ENCODE data around the gene GALT. TPM values are rescaled to one million over a fixed set of nuclear protein-coding genes. Genes with fewer than 3 reads are reported as not detected.

GALT gene
- total and polyA plus RNA-seq, 2 donors (not counting 1 experiment from before 2014, with no cell fraction given): 111 to 167 TPM

DNA sequence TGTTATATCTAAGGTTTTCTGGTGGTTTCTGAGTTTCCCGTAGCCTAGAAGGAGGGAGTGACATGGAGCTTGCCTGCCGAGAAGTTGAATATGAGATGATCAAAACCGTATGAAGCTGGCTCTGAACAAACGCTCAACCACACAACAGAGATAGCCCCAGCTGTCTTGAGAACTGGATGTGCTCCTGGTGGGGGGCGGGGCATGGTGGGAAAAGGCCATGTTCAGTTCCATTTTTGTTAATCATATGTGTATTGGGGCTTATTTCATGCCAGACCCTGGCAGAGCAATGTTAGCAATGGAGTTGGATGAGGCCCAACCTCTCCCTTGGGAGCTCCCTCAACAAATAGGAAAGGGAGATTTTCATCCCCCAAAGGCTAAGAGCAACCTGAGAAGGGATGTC lies 39.8 kb downstream of the GALT start:
- Mint-ChIP-seq H3K9me3 (ENCODE audit: insufficient read depth) (no peaks in the 10 kb centered on the region), H3K4me3 (no peak overlapping the region), H3K4me1 (peaks cover 3% of the 10 kb centered on the region), H3K27me3 (peaks cover 8% of the 10 kb centered on the region), H3K27ac (no peak overlapping the region)
- Histone ChIP-seq H3K27me3 (replicated peaks in 1 of 4; ENCODE audit: control extremely low read depth in 1 of 4, control insufficient read depth in 3 of 4, insufficient read depth in 4 of 4, low read length in 3 of 4) (peaks cover 0 to 4% (median 0%) of the 10 kb centered on the region in 4 experiments), H3K9ac (ENCODE audit: low read length) (no peak overlapping the region), H3K27ac (ENCODE audit: low read length in 2 of 2) (no peak overlapping the region), H3K9me3 (ENCODE audit: control extremely low read depth in 1 of 3, control insufficient read depth in 2 of 3, insufficient read depth in 1 of 3, low read length in 2 of 3) (no peaks in the 10 kb centered on the region), H3K79me2 (ENCODE audit: control insufficient read depth, insufficient read depth, low read length) (no peaks in the 10 kb centered on the region), H2AFZ (ENCODE audit: insufficient read depth, low read depth, low read length, poor library complexity, severe bottlenecking) (no peak overlapping the region), H3K4me3 (ENCODE audit: control extremely low read depth in 1 of 5, extremely low read depth in 1 of 5, insufficient read depth in 1 of 5, low read depth in 2 of 5, low read length in 4 of 5) (no peak overlapping the region), H3K4me1 (ENCODE audit: control insufficient read depth in 2 of 2, insufficient read depth in 2 of 2, low read length in 2 of 2) (peaks cover 0 to 8% of the 10 kb centered on the region in 2 donors), H4K20me1 (ENCODE audit: control insufficient read depth, insufficient read depth, low read length, poor library complexity, severe bottlenecking) (no peaks in the 10 kb centered on the region), H3K4me2 (replicated peaks; ENCODE audit: low read depth, low read length, poor library complexity, severe bottlenecking) (no peak overlapping the region), H3K36me3 (replicated peaks in 1 of 2; ENCODE audit: control extremely low read depth in 1 of 2, control insufficient read depth in 1 of 2, extremely low read depth in 1 of 2, insufficient read depth in 2 of 2, low read length in 1 of 2) (no peaks in the 10 kb centered on the region)
- TF ChIP-seq EZH2 (IDR thresholded peaks at IDR 0.05; ENCODE audit: borderline replicate concordance, insufficient read depth, low read depth, low read length, poor library complexity, severe bottlenecking): no peak
- TF ChIP-seq, protein P1, sequence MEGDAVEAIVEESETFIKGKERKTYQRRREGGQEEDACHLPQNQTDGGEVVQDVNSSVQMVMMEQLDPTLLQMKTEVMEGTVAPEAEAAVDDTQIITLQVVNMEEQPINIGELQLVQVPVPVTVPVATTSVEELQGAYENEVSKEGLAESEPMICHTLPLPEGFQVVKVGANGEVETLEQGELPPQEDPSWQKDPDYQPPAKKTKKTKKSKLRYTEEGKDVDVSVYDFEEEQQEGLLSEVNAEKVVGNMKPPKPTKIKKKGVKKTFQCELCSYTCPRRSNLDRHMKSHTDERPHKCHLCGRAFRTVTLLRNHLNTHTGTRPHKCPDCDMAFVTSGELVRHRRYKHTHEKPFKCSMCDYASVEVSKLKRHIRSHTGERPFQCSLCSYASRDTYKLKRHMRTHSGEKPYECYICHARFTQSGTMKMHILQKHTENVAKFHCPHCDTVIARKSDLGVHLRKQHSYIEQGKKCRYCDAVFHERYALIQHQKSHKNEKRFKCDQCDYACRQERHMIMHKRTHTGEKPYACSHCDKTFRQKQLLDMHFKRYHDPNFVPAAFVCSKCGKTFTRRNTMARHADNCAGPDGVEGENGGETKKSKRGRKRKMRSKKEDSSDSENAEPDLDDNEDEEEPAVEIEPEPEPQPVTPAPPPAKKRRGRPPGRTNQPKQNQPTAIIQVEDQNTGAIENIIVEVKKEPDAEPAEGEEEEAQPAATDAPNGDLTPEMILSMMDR (IDR thresholded peaks at IDR 0.05): no peak
- 91% methylated on average over 5 of the region's 5 CpGs for WGBS (ENCODE audit: insufficient coverage)
- ATAC-seq (ENCODE audit: low read depth): no peak
- no peak for DNase-seq
- ChIA-PET CTCF (interaction anchor here (1.5 kb wide), 2 partner anchors 16 to 30 kb away, joined by 3 to 4 read pairs; no protein-coding TSS in a partner anchor), POLR2A (no interaction called here)
- intact Hi-C loops (cut with micrococcal nuclease): no loop called here

DNA sequence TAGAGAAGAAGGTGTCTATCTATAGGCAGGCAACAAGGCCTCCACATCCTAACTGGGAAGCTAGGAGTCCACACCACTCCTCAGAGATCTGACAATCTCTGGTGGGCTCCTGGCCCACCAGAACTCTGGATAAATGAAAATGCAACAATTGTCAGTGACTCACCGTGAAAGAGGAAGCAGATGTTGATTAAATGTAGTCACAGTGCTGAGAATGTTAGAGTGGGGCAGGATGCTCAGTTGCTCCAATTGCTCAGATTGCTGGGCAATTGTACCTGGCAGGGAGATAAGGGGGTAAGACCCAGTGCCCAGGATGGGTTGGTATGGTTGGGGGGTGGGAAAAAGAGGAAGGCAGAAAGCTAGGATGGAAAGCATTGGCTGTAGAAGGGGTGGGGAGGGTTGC lies 40.3 kb downstream of the GALT start:
- DNase-seq (no peak), ATAC-seq (ENCODE audit: low read depth) (no peak)
- Histone ChIP-seq H3K4me3 (ENCODE audit: control extremely low read depth in 1 of 5, extremely low read depth in 1 of 5, insufficient read depth in 1 of 5, low read depth in 2 of 5, low read length in 4 of 5) (no peak overlapping the region), H4K20me1 (ENCODE audit: control insufficient read depth, insufficient read depth, low read length, poor library complexity, severe bottlenecking) (no peaks in the 10 kb centered on the region), H3K27ac (ENCODE audit: low read length in 2 of 2) (no peak overlapping the region), H3K9ac (ENCODE audit: low read length) (no peak overlapping the region), H2AFZ (ENCODE audit: insufficient read depth, low read depth, low read length, poor library complexity, severe bottlenecking) (no peak overlapping the region), H3K36me3 (replicated peaks in 1 of 2; ENCODE audit: control extremely low read depth in 1 of 2, control insufficient read depth in 1 of 2, extremely low read depth in 1 of 2, insufficient read depth in 2 of 2, low read length in 1 of 2) (no peaks in the 10 kb centered on the region), H3K4me2 (replicated peaks; ENCODE audit: low read depth, low read length, poor library complexity, severe bottlenecking) (no peak overlapping the region), H3K27me3 (replicated peaks in 1 of 4; ENCODE audit: control extremely low read depth in 1 of 4, control insufficient read depth in 3 of 4, insufficient read depth in 4 of 4, low read length in 3 of 4) (peaks cover 0 to 6% (median 0%) of the 10 kb centered on the region in 4 experiments), H3K4me1 (ENCODE audit: control insufficient read depth in 2 of 2, insufficient read depth in 2 of 2, low read length in 2 of 2) (peaks cover 0 to 8% of the 10 kb centered on the region in 2 donors), H3K9me3 (ENCODE audit: control extremely low read depth in 1 of 3, control insufficient read depth in 2 of 3, insufficient read depth in 1 of 3, low read length in 2 of 3) (no peaks in the 10 kb centered on the region), H3K79me2 (ENCODE audit: control insufficient read depth, insufficient read depth, low read length) (no peaks in the 10 kb centered on the region)
- peaks cover 8% of the 10 kb centered on the region for H3K27me3 Mint-ChIP-seq
- ChIA-PET CTCF (interaction anchor here (1.5 kb wide), 2 partner anchors 16 to 29 kb away, joined by 3 to 4 read pairs; no protein-coding TSS in a partner anchor), POLR2A (no interaction called here)
- peaks cover 3% of the 10 kb centered on the region for H3K4me1 Mint-ChIP-seq
- intact Hi-C loops (cut with micrococcal nuclease): no loop called here
- no peak overlapping the region for H3K27ac Mint-ChIP-seq
- TF ChIP-seq EZH2 (IDR thresholded peaks at IDR 0.05; ENCODE audit: borderline replicate concordance, insufficient read depth, low read depth, low read length, poor library complexity, severe bottlenecking): no peak
- TF ChIP-seq, protein P1 (IDR thresholded peaks at IDR 0.05): no peak
- WGBS (ENCODE audit: insufficient coverage): 4% methylated on average over 1 of the region's 1 CpG
- no peak overlapping the region for H3K4me3 Mint-ChIP-seq
- H3K9me3 Mint-ChIP-seq (ENCODE audit: insufficient read depth): no peaks in the 10 kb centered on the region
